Spleen (tissue), 3 donors: ENCODE results near the gene OR51A7.

Experiments used
- POLR2A ChIP-seq, 3 donors: fragments of 450-650 bp; IDR thresholded peaks; one replicate each; pipeline ENCODE4 v1.5.1; 2017; ENCODE audit warnings: antibody characterized with exemption in 3 of 3, mild to moderate bottlenecking in 1 of 3
- POLR2AphosphoS5 ChIP-seq, 3 donors: sonication (generic); formaldehyde crosslinking; IDR thresholded peaks; one replicate each; pipeline ENCODE4 v1.5.1; 2017; ENCODE audit warnings: antibody characterized with exemption in 3 of 3

DNA sequence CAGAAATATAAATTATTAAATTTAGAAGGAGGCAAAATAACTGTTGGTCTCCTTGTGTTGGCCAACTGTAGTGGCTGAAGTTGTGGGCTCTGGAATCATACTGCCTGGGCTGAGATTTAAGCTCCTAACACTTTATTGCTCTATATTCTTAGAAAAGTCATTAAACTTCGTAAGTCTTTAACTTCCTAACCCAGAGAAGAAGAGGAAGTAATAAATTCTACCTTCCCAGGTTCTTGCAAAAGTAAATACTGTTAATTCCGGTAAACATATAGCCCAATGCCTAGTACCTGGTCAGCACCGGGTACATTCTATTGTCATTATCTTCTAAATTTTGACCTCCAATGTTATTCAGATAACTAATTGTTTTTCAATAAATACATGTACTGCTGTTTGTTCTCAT lies 17.4 kb upstream of the OR51A7 start:
- TF ChIP-seq POLR2A (IDR thresholded peaks at IDR 0.05) (no peak), POLR2AphosphoS5 (IDR thresholded peaks at IDR 0.05) (no peak)
